Measurements from ENCODE around the gene UXT.

- TF ChIP-seq CTCF (IDR thresholded peaks at IDR 0.05) (no peak), POLR2A (IDR thresholded peaks at IDR 0.05) (no peak), EP300 (IDR thresholded peaks at IDR 0.05) (no peak)
Measured at GRCh38 chrX:47625365-47625764, 33.6 kb downstream of the UXT start.
